Measurements from ENCODE around the gene RFX7. TPM values are rescaled to one million over a fixed set of nuclear protein-coding genes. Genes with fewer than 3 reads are reported as not detected.

Gene RFX7
- total RNA-seq, 1 donor from 2014 or later: 8.9 TPM

DNA sequence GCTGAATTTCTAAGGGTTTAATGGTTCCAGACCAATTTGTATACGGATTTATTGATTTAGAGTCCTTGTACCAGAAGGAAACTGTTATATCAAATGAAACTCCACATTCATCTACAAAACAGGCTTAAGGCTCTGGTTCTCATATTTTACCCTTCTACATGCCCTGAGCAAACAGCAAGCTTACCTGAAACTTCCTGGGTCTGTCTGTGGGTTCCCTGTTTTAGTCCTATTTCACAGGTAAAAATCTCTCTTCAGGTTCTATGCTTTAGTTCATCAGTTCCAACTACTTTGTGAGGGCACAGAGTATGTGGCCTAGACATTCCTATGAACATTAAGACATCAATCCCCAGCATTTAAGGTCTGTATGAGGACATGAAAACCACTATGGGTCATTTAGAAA lies 57.7 kb downstream of the RFX7 start:
- DNase-seq: no peak
- Histone ChIP-seq H3K27me3 (ENCODE audit: low read depth) (no peaks in the 10 kb centered on the region), H3K4me3 (no peak overlapping the region), H3K9me3 (replicated peaks) (no peaks in the 10 kb centered on the region), H3K27ac (replicated peaks) (no peak overlapping the region), H3K36me3 (no peaks in the 10 kb centered on the region), H3K4me1 (peaks cover 14% of the 10 kb centered on the region)
- intact Hi-C loops (cut with micrococcal nuclease): no loop called here
- no peak for TF ChIP-seq CTCF (IDR thresholded peaks at IDR 0.05; ENCODE audit: borderline replicate concordance)

- Histone ChIP-seq H3K4me3 (no peak overlapping the region), H3K27ac (replicated peaks) (no peak overlapping the region), H3K4me1 (peaks cover 14% of the 10 kb centered on the region), H3K36me3 (no peaks in the 10 kb centered on the region), H3K9me3 (replicated peaks) (no peaks in the 10 kb centered on the region), H3K27me3 (ENCODE audit: low read depth) (no peaks in the 10 kb centered on the region)
- no peak for TF ChIP-seq CTCF (IDR thresholded peaks at IDR 0.05; ENCODE audit: borderline replicate concordance)
- no peak for DNase-seq
- intact Hi-C loops (cut with micrococcal nuclease): no loop called here
These were observed 59.2 kb downstream of the RFX7 start for GRCh38 chr15:56184516-56184915.

- intact Hi-C loops (cut with micrococcal nuclease): no loop called here
- no peak for DNase-seq
- no peaks in the 10 kb centered on the region for H3K4me1 ChIP-seq
- no peak overlapping the region for H3K4me3 ChIP-seq
- TF ChIP-seq CTCF (IDR thresholded peaks at IDR 0.05; ENCODE audit: borderline replicate concordance): no peak
- H3K27ac ChIP-seq (replicated peaks): no peak overlapping the region
- no peaks in the 10 kb centered on the region for H3K36me3 ChIP-seq
- H3K27me3 ChIP-seq (ENCODE audit: low read depth): no peaks in the 10 kb centered on the region
- H3K9me3 ChIP-seq (replicated peaks): peaks cover 8% of the 10 kb centered on the region
These were observed 62.8 kb downstream of the RFX7 start for GRCh38 chr15:56180851-56181250.

- Histone ChIP-seq H3K27ac (replicated peaks) (no peak overlapping the region), H3K4me1 (no peaks in the 10 kb centered on the region), H3K36me3 (peaks cover 14% of the 10 kb centered on the region), H3K4me3 (no peak overlapping the region), H3K27me3 (ENCODE audit: low read depth) (no peaks in the 10 kb centered on the region), H3K9me3 (replicated peaks) (peaks cover 8% of the 10 kb centered on the region)
- intact Hi-C loops (cut with micrococcal nuclease): no loop called here
- no peak for TF ChIP-seq CTCF (IDR thresholded peaks at IDR 0.05; ENCODE audit: borderline replicate concordance)
- no peak for DNase-seq
These were observed 66.7 kb downstream of the RFX7 start for GRCh38 chr15:56176996-56177395.

DNA sequence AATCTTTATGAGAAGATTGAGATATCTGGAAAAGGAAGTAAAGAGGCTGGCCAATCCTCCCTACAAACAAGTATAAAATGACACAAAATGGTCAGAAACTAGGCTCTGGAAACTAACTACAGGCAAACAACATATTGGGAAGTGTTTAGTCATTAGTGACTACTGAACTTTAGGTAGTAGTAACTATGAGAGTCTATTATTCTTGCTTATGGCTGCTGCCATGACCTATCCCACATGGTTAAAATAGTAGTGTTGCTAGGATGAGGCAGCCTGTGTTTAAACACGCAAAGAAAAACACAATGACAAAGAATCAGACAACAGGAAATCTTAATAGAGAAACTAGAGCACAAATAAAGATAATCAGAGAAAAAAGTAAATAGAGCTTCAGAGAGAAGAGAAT lies 67.9 kb downstream of the RFX7 start:
- Histone ChIP-seq H3K27me3 (ENCODE audit: low read depth) (no peaks in the 10 kb centered on the region), H3K4me3 (no peak overlapping the region), H3K4me1 (no peaks in the 10 kb centered on the region), H3K27ac (replicated peaks) (no peak overlapping the region), H3K36me3 (peaks cover 25% of the 10 kb centered on the region), H3K9me3 (replicated peaks) (peaks cover 8% of the 10 kb centered on the region)
- DNase-seq: no peak
- intact Hi-C loops (cut with micrococcal nuclease): no loop called here
- no peak for TF ChIP-seq CTCF (IDR thresholded peaks at IDR 0.05; ENCODE audit: borderline replicate concordance)

GRCh38 chr15:56174649-56175048 lies 69.0 kb downstream of the RFX7 start:
- peaks cover 8% of the 10 kb centered on the region for H3K9me3 ChIP-seq (replicated peaks)
- H3K4me3 ChIP-seq: peak overlapping the region; percentile 14
- H3K27me3 ChIP-seq (ENCODE audit: low read depth): no peaks in the 10 kb centered on the region
- peaks cover 25% of the 10 kb centered on the region for H3K36me3 ChIP-seq
- no peak overlapping the region for H3K27ac ChIP-seq (replicated peaks)
- no peaks in the 10 kb centered on the region for H3K4me1 ChIP-seq
- TF ChIP-seq CTCF (IDR thresholded peaks at IDR 0.05; ENCODE audit: borderline replicate concordance): no peak
- intact Hi-C loops (cut with micrococcal nuclease): no loop called here
- no peak for DNase-seq
